Measurements from ENCODE around the gene ZNF837.
"Not testable (repeated sequence)": the region's sequence is repeated elsewhere in the genome, so short reads cannot be mapped to it uniquely, and the experiment has no call there.

Gene ZNF837

DNA sequence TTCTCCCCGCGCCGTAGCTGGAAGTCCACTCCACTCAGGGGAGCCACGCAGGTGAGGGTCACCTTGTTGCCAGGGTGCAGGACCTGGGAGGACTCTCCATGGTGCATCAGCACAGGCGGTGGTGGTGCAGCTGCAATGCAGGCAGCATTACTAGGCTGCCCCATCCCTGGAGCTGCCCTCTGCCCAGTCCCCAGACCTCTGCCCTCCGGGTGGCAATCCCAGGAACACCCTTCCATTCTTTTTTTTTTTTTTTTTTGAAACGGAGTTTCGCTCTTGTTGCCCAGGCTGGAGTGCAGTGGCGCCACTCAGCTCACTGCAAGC lies 29.3 kb downstream of the ZNF837 start:
- DNase-seq (ENCODE audit: low read depth), result no peak

DNA sequence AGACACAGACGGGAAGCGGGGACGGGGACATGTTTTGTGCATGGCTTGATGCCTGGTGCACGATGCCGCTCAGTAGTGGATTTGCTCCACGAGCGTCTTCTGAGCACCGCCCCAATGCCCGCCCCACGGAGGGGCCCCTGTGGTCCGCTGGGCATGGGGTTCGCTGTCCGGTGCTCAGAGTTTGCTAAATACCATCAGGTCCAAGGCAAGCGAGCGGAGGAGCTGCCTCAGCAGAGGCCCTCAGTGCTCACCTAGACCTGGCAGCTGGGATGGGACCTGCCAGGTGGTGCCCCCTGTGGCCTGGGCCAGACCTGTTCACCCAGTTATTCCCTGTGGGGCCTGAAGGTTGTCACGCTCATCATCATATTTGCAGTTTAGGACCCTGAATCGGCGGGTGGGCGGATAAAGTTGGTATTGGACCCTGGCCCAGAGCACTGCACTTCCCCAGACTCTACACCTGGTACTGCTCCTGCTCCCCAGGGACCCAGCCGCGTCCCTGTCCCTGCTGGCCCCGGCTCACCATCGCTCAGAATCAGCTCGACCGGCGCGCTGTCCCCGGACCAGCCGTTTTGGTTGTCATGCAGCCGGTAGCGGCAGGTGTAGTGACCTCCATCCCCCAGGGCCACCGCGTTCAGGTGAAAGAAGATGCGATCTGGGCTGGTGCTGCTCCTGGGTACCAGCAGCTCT lies 29.8 kb downstream of the ZNF837 start:
- no peak for DNase-seq (ENCODE audit: low read depth)

DNA sequence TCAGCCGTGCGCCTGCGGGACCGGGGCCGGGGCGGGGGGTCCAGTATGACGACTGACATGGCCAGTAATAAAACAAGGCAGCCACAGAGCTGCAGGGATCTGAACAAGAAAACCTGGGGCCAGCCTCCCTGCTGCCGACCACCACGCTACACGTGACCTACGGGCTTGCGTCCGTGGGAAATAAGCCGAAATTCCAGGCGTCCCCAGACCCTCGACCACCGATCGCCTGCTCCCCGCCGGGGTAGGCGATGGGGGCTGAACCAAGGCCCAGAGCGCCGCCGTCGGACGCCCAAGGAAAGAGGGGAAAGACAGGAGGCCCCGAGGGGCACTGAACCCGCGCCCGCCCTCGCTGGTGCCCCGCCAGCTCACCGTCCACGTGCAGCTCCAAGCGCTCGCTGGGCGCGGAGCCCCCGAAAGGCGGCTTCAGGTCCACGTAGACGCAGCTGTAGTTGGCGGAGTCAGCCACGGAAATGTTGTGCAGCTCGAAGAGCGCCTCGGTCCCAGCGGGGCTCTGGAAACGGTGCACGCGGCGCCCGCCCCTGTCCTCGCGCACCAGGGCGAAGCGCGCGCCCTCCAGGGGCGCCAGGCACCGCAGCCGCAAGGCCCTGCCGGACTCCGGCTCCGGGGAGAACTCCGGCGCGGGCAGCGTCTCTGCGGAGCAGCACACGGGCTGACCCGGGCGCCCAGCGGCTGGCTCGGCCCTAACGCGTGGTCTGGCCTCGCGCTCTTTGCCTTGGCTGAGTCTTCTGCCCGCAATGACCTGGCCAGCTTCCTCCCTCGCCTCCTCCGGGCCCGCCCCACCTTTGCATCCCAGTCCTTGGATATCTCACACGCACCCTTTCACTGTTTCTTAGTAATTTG lies 30.6 kb downstream of the ZNF837 start:
- no peak for DNase-seq (ENCODE audit: low read depth)

DNA sequence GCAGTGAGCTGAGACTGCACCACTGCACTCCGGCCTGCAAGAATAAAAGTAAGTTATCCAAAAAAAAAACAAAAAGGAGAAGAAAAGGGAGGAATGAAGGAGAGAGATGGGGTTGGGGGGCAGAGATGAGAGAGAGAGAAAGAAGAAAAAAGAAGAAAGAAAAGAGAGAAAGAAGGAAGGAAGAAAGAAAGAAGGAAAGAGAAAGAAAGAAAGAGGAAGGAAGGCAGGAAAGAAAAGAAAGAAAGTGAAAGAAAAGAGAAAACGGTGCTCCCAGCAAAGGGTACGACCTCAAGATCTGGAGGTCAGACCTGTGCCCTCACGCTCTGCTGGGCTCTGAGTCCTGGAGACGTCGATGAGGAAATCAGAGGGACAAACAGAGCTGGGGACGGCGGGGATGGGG lies 31.2 kb downstream of the ZNF837 start:
- no peak for DNase-seq (ENCODE audit: low read depth)

DNA sequence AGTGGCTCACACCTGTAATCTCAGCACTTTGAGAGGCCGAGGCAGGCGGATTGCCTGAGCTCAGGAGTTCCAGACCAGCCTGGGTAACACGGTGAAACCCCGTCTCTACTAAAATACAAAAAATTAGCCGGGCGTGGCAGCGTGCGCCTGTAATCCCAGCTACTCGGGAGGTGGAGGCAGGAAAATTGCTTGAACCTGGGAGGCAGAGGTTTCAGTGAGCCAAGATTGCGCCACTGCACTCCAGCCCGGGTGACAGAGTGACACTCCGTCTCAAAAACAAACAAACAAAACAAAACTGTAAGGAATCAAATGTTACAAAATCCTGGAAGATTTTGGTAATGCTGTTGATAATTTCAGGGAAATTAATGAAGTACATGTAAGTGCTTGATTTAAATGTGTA lies 32.8 kb downstream of the ZNF837 start:
- not testable (repeated sequence) for DNase-seq (ENCODE audit: low read depth)

DNA sequence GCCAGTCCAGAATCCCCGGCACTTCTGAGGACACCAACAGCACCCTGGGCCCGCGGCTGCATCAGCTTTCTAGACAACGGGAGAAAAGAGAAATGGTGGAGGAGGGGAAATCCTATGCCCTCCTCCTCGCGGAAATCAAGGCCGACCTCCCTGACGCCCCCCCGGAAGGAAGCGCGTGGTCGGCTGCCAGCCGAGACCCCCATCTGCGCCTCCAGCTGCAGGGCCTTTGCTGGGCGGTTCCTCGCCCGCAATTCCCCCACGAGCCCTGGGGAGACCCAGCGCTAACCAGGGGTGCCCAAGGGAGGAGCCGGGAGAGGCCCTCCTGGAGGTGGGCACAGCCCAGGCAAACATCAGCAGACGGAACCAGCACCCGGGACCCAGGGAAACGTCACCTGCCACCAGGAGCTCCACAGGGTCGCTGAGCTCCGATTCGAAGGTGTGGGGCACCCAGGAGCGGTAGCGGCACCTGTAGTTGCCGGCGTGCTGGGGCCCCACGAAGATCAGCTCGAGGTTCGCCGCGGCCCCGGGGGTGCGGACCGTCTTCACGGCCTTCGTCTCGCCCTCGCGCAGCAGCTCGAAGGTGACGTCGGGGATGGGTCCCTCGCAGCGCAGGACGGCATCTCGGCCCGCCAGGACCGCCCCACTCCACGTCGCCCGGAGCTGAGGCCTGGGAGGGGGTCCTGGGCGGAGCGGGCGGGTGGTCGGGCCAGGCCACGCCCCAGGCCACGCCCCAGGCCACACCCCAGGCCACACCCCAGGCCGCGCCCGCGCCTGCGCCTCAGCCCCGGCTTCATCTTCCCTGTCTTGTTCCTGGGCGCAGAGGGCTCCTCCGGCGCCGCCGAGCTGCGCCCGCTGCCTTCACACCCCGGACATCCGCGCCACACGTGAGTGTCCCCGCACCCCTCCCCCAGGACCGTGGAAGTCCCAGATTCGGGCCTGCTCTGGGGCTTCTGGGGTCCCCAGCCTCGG lies 33.6 kb downstream of the ZNF837 start:
- peak; percentile 55 for DNase-seq (ENCODE audit: low read depth)

DNA sequence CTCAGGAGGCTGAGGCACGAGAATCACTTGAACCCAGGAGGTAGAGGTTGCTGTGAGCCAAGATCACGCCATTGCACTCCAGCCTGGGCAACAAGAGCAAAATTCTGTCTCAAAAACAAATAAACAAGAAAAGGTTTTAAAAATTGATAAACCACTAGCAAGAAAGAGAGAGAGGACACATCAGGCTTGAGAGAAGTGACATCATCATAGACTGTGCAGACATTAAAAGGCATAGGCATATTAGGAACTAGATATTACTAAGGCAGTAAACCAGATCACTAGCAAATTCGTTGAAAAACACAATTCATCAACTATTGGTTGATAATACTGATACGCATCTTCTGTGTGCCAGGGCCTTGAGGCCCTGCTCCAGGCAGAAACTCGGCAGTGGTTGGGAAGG lies 35.3 kb downstream of the ZNF837 start:
- no peak for DNase-seq (ENCODE audit: low read depth)

DNA sequence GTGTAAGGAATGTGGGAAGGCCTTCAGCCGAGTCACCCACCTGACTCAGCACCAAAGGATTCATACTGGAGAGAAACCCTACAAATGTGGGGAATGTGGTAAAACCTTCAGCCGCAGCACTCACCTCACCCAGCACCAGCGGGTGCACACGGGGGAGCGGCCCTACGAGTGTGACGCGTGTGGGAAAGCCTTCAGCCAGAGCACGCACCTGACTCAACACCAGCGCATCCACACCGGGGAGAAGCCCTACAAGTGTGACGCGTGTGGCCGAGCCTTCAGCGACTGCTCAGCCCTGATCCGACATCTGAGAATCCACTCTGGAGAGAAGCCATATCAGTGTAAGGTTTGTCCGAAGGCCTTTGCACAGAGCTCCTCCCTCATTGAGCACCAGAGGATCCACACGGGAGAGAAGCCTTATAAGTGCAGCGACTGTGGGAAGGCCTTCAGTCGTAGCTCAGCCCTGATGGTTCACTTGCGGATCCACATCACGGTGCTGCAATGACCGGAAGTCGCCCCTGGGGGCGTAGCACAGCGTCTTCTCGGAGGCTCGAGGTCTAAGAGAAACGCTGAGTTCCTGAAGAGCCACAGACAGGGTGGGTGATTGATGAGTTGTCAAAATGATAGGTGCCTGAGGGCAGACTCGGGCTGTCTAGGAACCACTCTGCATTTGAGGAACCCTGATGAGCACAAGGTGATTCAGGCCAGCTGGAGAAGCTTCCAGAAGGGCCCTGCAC lies 41.8 kb downstream of the ZNF837 start:
- no peak for DNase-seq (ENCODE audit: low read depth)

DNA sequence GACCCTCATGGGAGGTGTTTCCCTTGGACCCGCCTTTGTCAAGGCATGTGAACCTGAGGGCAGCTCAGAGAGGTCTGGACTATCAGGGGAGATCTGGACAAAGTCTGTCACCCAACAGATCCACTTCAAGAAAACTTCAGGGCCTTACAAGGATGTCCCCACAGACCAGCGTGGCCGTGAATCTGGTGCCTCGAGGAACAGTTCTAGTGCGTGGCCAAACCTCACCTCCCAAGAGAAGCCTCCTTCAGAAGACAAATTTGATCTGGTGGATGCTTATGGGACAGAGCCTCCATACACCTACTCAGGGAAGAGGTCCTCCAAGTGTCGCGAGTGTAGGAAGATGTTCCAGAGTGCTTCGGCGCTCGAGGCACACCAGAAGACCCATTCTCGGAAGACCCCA lies 42.5 kb downstream of the ZNF837 start:
- DNase-seq (ENCODE audit: low read depth), result no peak

DNA sequence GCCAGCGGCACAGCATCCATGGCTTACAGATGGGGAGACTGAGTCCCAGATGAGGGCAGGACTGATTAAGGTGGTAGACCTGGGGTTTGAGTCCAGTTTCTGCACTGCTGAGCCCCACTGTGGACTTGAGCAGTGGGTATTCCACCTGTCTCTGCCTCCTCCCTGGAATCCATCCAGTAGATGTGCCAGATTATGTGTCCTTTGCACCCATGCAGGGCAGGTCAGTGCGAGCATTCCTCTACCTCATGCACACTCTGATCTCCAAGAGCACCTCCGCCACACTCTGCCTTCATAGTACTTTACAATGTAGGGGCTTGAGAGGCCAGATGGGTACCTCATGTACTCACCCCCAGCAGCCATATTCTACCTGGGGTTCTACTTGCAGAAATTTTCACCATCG lies 44.0 kb downstream of the ZNF837 start:
- no peak for DNase-seq (ENCODE audit: low read depth)

DNA sequence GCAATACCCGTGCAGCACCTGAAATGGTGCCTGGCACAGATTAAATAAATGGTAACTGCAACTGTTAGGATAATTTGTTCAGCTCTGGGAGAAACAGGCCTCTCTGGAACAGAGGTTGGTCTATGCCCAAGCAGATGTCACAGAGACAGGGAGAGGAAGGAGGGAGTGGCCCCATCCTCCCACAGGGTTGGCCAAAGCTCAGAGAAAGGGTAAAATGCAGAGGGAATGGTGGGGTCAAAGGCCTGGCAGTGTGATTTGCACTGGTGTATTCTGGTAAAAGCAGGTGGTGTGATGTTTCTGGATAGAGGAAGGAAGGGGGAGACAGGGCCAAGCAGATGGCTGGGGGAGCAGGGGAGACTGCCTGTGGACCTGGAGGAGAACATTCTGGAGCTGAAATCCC lies 44.6 kb downstream of the ZNF837 start:
- DNase-seq (ENCODE audit: low read depth), result no peak

DNA sequence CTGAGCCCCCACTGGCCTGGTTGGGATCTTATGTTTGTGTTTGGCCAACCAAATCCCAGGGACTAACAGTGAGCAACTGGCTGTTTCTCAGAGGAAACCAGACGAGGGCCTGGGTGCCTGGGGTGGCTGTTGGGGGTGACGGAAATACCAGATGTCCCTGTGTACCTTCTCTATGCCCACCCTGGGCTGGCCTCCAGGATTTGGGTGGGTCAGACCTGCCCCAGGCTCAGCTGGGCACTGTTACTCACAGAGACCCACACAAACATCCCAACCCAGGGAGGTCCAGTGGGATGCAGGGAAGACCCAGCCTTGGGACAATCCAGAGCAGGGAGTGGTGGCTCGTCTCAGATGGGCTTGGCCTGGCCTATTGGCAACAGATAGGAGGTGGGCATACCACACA lies 45.2 kb downstream of the ZNF837 start:
- no peak for DNase-seq (ENCODE audit: low read depth)

DNA sequence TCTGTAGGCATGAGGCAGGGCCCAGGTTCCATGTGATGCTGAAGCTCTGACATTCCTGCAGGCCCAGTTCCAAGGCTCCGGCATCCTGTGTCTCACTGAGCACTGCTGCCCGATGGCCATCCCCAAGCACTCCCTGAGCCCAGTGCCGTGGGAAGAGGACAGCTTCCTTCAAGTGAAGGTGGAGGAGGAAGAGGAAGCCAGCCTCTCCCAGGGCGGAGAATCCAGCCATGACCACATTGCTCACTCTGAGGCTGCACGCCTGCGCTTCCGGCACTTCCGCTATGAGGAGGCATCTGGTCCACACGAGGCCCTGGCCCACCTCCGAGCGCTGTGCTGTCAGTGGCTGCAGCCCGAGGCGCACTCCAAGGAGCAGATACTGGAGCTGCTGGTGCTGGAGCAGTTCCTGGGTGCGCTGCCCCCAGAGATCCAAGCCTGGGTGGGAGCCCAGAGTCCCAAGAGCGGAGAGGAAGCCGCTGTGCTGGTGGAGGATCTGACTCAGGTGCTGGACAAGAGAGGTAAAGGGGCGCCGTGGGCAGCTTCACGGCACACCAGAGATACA lies 46.1 kb downstream of the ZNF837 start:
- DNase-seq (ENCODE audit: low read depth), result no peak

DNA sequence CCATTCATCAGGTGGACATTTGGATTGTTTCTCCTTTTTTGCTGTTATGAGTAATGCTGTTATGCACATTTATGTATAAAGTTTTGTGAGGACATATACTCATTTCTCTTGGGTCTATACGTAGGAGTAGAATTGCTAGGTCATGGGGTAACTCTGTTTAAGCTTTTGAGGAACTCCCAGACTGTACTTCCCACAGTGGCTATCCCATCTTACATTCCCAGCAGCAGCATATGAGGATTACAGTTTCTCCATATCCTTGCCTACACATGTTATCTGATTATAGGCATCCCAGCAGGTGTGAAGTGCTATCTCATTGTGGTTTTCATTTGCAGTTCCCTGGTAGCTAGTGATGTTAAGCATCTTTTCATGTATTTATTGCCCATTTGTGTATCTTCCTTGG lies 48.1 kb downstream of the ZNF837 start:
- DNase-seq (ENCODE audit: low read depth), result no peak

DNA sequence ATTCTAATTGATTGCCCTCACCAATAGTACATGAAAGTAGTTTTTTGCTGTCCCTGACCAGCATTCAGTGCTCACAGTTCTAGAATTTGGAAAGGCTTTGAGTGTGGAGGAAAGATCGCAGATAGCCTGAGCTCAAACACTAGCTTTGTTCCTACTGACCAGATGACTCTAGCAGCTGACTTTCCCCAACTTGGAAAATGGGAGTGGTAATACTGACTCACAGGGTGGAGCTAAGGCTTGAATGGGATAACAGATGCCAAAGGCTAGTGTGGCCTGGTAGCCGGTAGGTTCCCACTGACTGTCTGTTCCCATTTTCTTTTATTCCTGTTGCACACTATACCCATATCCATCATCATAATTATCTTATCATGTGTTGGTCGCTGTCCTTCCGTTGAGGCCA lies 50.4 kb downstream of the ZNF837 start:
- DNase-seq (ENCODE audit: low read depth), result no peak

DNA sequence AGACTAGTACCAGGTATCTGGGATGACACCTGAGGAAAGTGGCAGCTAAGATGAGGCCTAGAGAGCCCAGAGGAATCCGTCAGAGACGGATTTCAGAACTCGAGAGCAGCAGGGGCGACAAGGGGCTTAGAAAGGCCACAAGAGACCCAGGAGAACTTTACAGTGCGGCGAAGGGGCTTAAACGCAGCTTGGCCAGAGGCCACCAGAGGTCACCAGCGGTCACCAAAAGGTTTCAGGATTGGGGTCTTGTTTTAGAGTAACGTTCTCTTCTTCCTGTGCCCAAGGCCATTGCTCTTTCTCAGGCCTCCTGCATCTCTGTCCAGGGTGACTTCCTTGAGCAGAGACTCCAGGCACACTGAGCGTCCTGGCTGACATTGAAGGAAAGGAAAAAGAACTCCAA lies 51.8 kb downstream of the ZNF837 start:
- DNase-seq (ENCODE audit: low read depth), result no peak

DNA sequence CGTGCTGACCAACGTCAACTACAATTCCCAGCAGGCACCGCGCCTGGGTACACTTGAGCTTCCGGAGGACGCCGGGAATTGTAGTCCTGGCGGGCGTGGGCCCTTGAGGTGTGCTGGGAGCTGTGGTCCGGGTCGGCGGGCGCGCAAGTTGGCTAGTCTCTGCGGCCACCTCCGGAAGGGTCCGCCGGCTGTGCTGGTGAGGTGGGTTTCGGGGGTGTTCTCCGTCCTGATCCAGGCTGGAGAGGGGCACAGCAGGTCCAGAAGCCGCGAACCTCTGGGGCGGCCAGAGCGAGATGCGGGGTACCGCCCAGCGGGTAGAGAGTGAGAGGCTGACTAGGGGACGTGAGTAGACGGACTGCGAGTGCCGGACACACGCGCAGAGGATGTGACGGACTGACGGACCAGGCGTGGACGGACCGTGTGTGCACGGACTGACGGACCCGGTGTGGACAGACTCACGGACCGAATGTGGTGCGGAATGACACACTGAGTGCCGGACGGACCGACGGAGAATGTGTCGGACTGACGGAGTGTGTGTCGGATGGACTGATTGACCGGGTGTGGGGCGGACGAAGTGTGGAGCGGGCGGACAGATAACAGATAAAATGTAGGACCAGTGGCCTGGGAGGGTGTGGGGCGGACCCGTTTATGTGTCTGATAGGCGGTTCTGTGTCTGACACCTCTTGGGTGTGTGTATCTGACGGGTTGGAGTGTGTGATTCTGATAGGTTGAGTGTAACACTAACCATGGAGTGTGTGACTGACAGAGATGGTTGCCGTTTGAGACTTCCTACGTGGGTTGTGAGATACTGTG lies 53.7 kb downstream of the ZNF837 start, which contains the start of gene ZSCAN22:
ZSCAN22 (plus strand) TSS at position 81 of the 813 bp plus-strand sequence. CDS start 7,809 bp downstream, outside the sequence.
- DNase-seq (ENCODE audit: low read depth), result peak; percentile 84

DNA sequence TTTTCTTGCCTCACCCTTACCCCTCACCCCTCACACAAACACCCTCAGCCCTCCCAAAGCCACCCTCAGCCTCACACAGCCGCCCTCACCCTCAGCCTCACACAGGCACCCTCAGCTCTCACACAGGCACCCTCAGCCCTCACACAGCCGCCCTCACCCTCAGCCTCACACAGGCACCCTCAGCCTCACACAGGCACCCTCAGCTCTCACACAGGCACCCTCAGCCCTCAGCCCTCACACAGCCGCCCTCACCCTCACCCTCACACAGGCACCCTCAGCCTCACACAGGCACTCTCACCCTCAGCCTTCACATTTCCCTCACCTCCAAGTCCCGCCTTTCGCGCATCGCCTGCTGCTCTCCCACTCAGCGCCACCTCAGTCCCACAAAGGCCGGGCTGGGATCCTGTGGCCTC lies 54.3 kb downstream of the ZNF837 start:
- no peak for DNase-seq (ENCODE audit: low read depth)

DNA sequence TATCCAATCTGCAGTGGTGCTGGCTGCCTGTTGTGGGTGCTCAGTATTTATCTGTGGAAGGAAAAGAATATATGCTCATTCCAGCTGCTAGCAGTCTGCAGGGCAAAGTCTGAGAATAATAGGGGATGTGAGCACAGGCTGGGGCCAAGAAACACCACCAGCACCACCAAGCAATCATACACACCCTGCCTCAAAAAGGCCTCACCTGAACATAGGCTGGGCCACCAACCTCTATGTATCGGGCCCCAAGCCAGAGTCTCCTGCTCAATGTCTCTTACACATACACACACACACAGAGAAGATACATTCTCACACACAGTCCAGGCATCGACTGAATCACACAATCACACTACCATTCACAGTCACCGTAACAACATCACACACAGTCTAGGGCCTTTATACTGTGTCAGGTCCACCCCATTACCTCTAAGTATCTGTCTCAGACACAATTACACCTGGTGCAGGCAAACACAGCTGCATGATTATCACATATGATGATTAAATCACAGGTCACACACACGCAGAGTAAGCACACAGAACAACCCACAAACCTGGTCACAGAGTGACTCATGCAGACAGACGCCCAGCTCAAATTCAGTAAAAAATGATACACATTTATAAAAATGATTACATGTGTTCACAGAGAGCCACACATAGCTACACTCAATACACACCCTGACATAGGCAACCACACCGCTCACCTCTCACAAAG lies 55.4 kb downstream of the ZNF837 start:
- DNase-seq (ENCODE audit: low read depth), result no peak

DNA sequence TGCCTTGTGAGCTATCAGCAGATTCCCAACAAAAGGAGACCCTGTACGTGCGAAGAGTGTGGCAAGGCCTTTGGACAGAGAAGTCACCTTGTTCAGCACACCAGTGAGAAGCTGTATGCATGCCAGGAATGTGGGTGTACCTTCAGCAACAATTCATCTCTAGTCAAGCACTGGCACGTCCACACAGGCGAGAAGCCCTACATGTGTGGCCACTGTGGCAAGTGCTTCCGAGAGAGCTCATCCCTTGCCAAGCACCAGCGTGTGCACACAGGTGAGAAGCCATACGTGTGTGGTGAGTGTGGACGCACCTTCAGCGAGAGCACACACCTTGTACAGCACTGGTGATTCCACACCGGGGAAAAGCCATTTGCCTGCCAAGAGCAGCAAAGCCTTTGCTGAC lies 61.6 kb downstream of the ZNF837 start:
- no peak for DNase-seq (ENCODE audit: low read depth)

All from activated T-cell treated with anti-CD3 and anti-CD28 coated beads for 24 hours (primary cell).